NT2/D1 (cell line): ENCODE results near the gene COL11A1.

Experiments
- YY1 ChIP-seq: IDR thresholded peaks from 2 replicates; pipeline ENCODE4 v1.6.1; 2011; ENCODE audit not compliant: insufficient read length, insufficient read depth
- ZNF274 ChIP-seq: IDR thresholded peaks from 2 replicates; pipeline ENCODE4 v1.6.1; 2011; ENCODE audit warnings: mild to moderate bottlenecking, low read depth, low read length

- TF ChIP-seq YY1 = no peak
- TF ChIP-seq ZNF274 = no peak
Measured at GRCh38 chr1:102838016-102838415, 270.3 kb downstream of the COL11A1 start.
